Hepatocyte (in vitro differentiated cells): ENCODE results near the gene ARHGAP45. TPM values are rescaled to one million over a fixed set of nuclear protein-coding genes. Genes with fewer than 3 reads are reported as not detected.

Source experiments
- DNase-seq: peaks from one replicate; pipeline ENCODE4 v3.0.0-alpha.2; 2016; ENCODE audit warnings: low spot score
- H2AFZ ChIP-seq: fragments of 200-600 bp; sonication (generic); 2 replicates; pipeline ENCODE4 v1.6.0; 2016; ENCODE audit warnings: antibody characterized with exemption, mild to moderate bottlenecking
- H3K27ac ChIP-seq: fragments of 200-600 bp; sonication (generic); 2 replicates; pipeline ENCODE4 v1.5.1; 2016; ENCODE audit warnings: mild to moderate bottlenecking
- H3K27me3 ChIP-seq: fragments of 200-600 bp; sonication (generic); 2 replicates; pipeline ENCODE4 v1.6.1; 2016
- H3K36me3 ChIP-seq: fragments of 200-600 bp; sonication (generic); replicated peaks from 2 replicates; pipeline ENCODE4 v1.5.1; 2016; ENCODE audit warnings: low read depth; ENCODE audit not compliant: insufficient read depth
- H3K4me1 ChIP-seq: fragments of 200-600 bp; sonication (generic); 2 replicates; pipeline ENCODE4 v1.5.1; 2016; ENCODE audit warnings: mild to moderate bottlenecking, moderate library complexity; ENCODE audit not compliant: insufficient read depth
- H3K4me2 ChIP-seq: fragments of 200-600 bp; sonication (generic); 2 replicates; pipeline ENCODE4 v1.6.0; 2016
- H3K4me3 ChIP-seq: fragments of 200-600 bp; sonication (generic); 2 replicates; pipeline ENCODE4 v1.5.1; 2016; ENCODE audit warnings: mild to moderate bottlenecking
- H3K79me2 ChIP-seq: fragments of 200-600 bp; sonication (generic); 2 replicates; pipeline ENCODE4 v1.6.0; 2017; ENCODE audit warnings: mild to moderate bottlenecking
- H3K9me2 ChIP-seq: fragments of 200-600 bp; sonication (generic); replicated peaks from 2 replicates; pipeline ENCODE4 v1.6.0; 2017; ENCODE audit warnings: mild to moderate bottlenecking; ENCODE audit not compliant: insufficient read depth
- H3K9me3 ChIP-seq: fragments of 200-600 bp; sonication (generic); 2 replicates; pipeline ENCODE4 v1.5.1; 2016; ENCODE audit warnings: low read depth, mild to moderate bottlenecking
- H4K20me1 ChIP-seq: fragments of 200-600 bp; sonication (generic); 2 replicates; pipeline ENCODE4 v1.6.0; 2016; ENCODE audit warnings: mild to moderate bottlenecking; ENCODE audit not compliant: insufficient read depth, poor library complexity, severe bottlenecking
- EZH2 ChIP-seq: fragments of 200-600 bp; sonication (generic); IDR thresholded peaks from 2 replicates; pipeline ENCODE4 v1.6.1; 2016; ENCODE audit warnings: antibody characterized with exemption, mild to moderate bottlenecking, borderline replicate concordance
- EZH2phosphoT487 ChIP-seq: fragments of 200-600 bp; sonication (generic); IDR thresholded peaks from one replicate; pipeline ENCODE4 v1.6.1; 2018; ENCODE audit warnings: antibody characterized with exemption, mild to moderate bottlenecking, low read depth, moderate library complexity; ENCODE audit not compliant: unreplicated experiment, severe bottlenecking
- WGBS: methylation state at CpG from one replicate; pipeline ENCODE4 v1.1.6; 2016; ENCODE audit warnings: low lambda C conversion rate; ENCODE audit errors: missing lambda C conversion rate; 5-methylcytosine and 5-hydroxymethylcytosine counted together
- polyA plus RNA-seq: library from polyadenylated mRNA; unstranded; fragments of >200 nt; fragmentation: Nextera tagmentation; extraction: Ambion mirVana; gene quantifications from 2 replicates; pipeline ENCODE4 v1.2.1, GENCODE V29; 2016
- total RNA-seq: library from RNA; depleted of rRNA; stranded (reverse); fragments of >200 nt; gene quantifications from 2 replicates; pipeline ENCODE4 v1.2.3, GENCODE V29; 2014
- TF ChIP-seq, protein P1 (sequence below): fragments of 200-600 bp; sonication (generic); IDR thresholded peaks from 2 replicates; pipeline ENCODE4 v1.5.1; 2016; ENCODE audit warnings: antibody characterized with exemption, mild to moderate bottlenecking; ENCODE audit not compliant: poor library complexity

ARHGAP45 gene
- total and polyA plus RNA-seq, 2 experiments from 2014 or later: 12.9 to 18.3 TPM

DNA sequence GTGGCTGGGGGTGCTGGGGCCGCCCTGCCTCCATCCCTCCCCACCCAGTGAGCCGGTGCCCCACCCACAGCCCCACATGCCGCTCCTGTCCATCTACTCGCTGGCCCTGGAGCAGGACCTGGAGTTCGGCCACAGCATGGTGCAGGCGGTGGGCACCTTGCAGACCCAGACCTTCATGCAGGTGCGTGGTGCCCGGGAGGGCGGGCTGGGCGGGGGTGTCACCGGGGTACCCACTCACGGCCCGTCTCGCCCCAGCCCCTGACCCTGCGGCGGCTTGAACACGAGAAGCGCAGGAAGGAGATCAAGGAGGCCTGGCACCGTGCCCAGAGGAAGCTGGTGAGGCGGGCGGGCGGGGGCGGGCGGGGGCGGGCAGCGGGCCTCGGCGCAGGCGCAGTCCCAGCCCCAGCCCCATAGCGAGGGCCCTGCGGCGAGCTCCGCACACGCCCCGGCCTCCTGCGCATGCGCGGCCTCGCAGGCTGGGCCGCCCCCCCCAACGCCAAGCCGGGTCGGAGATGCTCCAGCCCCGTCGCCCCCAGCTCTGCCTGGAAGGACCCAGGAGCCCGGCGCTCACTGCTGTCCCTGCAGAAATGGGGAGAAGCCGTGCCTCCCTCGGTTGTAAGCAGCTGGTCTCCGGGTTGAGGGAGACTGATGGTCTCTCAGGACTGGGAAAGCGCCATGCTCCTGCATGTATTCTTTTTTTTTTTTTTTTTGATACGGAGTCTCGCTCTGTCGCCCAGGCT lies 7.7 kb downstream of the ARHGAP45 start:
- H3K9me3 ChIP-seq: no peaks in the 10 kb centered on the region
- H2AFZ ChIP-seq: no peak overlapping the region
- H3K36me3 ChIP-seq: no peaks in the 10 kb centered on the region
- H3K4me2 ChIP-seq: no peak overlapping the region
- no peaks in the 10 kb centered on the region for H3K4me1 ChIP-seq
- H3K4me3 ChIP-seq: no peak overlapping the region
- H3K27ac ChIP-seq: no peak overlapping the region
- H3K27me3 ChIP-seq: peaks cover 24% of the 10 kb centered on the region
- H3K9me2 ChIP-seq: no peaks in the 10 kb centered on the region
- TF ChIP-seq, protein P1, sequence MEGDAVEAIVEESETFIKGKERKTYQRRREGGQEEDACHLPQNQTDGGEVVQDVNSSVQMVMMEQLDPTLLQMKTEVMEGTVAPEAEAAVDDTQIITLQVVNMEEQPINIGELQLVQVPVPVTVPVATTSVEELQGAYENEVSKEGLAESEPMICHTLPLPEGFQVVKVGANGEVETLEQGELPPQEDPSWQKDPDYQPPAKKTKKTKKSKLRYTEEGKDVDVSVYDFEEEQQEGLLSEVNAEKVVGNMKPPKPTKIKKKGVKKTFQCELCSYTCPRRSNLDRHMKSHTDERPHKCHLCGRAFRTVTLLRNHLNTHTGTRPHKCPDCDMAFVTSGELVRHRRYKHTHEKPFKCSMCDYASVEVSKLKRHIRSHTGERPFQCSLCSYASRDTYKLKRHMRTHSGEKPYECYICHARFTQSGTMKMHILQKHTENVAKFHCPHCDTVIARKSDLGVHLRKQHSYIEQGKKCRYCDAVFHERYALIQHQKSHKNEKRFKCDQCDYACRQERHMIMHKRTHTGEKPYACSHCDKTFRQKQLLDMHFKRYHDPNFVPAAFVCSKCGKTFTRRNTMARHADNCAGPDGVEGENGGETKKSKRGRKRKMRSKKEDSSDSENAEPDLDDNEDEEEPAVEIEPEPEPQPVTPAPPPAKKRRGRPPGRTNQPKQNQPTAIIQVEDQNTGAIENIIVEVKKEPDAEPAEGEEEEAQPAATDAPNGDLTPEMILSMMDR: no peak
- TF ChIP-seq EZH2 (no peak), EZH2phosphoT487 (no peak)
- H4K20me1 ChIP-seq: no peaks in the 10 kb centered on the region
- H3K79me2 ChIP-seq: no peaks in the 10 kb centered on the region
- 93% methylated on average over 12 of the region's 54 CpGs for WGBS
- DNase-seq: no peak

DNA sequence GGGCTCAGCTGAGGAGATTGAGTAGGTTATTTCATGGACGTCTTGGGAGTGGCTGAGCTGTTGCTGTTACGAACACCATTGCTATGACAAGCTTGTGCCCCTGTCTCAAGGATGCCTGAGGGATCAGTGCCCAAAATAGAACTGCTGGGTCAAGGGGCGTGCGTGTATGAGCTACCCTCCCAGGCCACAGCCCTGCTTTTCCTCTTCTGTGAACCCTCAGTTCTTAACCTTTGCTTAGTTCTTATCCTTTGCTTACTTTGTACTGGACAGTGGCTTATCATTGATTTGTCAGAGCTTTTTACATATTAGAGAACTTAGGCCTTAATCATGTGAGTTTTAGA lies 9.0 kb downstream of the ARHGAP45 start:
- H3K4me1 ChIP-seq: no peaks in the 10 kb centered on the region
- no peak overlapping the region for H3K4me2 ChIP-seq

DNA sequence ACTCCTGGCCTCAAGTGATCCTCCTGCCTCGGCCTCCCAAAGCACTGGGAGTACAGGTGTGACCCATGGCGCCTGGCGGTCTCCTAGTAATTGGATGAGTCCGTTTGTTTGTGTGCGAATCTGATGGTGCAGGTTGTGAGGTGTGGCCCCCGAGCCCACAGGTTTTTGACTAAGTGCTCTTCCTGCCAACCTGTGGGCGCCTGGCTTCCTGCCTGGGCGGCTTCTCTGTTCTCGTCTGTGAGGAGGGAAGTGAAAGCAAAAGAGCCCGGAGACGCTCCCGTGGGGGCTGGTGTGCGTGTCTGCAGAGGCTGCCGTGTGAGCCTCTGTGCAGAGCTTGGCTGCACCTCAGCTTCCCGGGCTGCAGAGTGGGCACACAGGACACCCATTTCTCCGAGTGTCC lies 10.0 kb downstream of the ARHGAP45 start:
- no peak overlapping the region for H3K4me2 ChIP-seq

More for the DNA sequence above, 9.0 kb downstream of the ARHGAP45 start:
- DNase-seq: no peak
- H2AFZ ChIP-seq: no peak overlapping the region
- no peaks in the 10 kb centered on the region for H3K9me2 ChIP-seq
- no peak for TF ChIP-seq EZH2phosphoT487
- no peaks in the 10 kb centered on the region for H4K20me1 ChIP-seq
- no peak overlapping the region for H3K27ac ChIP-seq
- no peaks in the 10 kb centered on the region for H3K9me3 ChIP-seq
- 95% methylated on average over 4 of the region's 4 CpGs for WGBS
- no peaks in the 10 kb centered on the region for H3K79me2 ChIP-seq
- H3K4me3 ChIP-seq: no peak overlapping the region
- H3K27me3 ChIP-seq: peaks cover 11% of the 10 kb centered on the region
- no peaks in the 10 kb centered on the region for H3K36me3 ChIP-seq

DNA sequence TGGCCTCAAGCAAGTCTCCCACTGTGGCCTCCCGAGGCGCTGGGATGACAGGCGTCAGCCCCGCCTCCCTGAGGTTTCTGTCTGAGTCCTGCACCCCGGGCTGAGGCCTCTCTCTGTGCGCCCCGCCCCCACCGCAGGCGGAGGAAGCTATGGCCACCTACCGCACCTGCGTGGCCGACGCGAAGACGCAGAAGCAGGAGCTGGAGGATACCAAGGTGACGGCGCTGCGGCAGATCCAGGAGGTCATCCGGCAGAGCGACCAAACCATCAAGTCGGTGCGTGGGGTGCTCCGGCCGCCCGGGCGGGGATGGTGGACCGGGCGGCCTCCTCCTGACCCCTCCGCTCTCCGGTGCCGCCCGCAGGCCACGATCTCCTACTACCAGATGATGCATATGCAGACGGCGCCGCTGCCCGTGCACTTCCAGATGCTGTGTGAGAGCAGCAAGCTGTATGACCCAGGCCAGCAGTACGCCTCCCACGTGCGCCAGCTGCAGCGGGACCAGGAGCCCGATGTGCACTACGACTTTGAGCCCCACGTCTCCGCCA lies 12.7 kb downstream of the ARHGAP45 start:
- peaks cover 4% of the 10 kb centered on the region for H3K4me1 ChIP-seq
- no peaks in the 10 kb centered on the region for H3K9me3 ChIP-seq
- H4K20me1 ChIP-seq: no peaks in the 10 kb centered on the region
- H3K9me2 ChIP-seq: no peaks in the 10 kb centered on the region
- H2AFZ ChIP-seq: no peak overlapping the region
- TF ChIP-seq EZH2phosphoT487 (no peak), EZH2 (no peak)
- TF ChIP-seq, protein P1: no peak
- H3K36me3 ChIP-seq: no peaks in the 10 kb centered on the region
- H3K79me2 ChIP-seq: no peaks in the 10 kb centered on the region
- no peak for DNase-seq
- no peak overlapping the region for H3K27ac ChIP-seq
- WGBS: 96% methylated on average over 34 of the region's 45 CpGs
- H3K27me3 ChIP-seq: no peaks in the 10 kb centered on the region
- no peak overlapping the region for H3K4me3 ChIP-seq
- H3K4me2 ChIP-seq: no peak overlapping the region

More for the DNA sequence above, 10.0 kb downstream of the ARHGAP45 start:
- no peaks in the 10 kb centered on the region for H3K9me3 ChIP-seq
- 96% methylated on average over 16 of the region's 16 CpGs for WGBS
- no peaks in the 10 kb centered on the region for H3K79me2 ChIP-seq
- TF ChIP-seq EZH2 (no peak), EZH2phosphoT487 (no peak)
- TF ChIP-seq, protein P1: no peak
- H3K27ac ChIP-seq: no peak overlapping the region
- no peaks in the 10 kb centered on the region for H4K20me1 ChIP-seq
- H3K27me3 ChIP-seq: peaks cover 4% of the 10 kb centered on the region
- no peak overlapping the region for H3K4me3 ChIP-seq
- no peaks in the 10 kb centered on the region for H3K9me2 ChIP-seq
- H3K36me3 ChIP-seq: no peaks in the 10 kb centered on the region
- no peak overlapping the region for H2AFZ ChIP-seq
- H3K4me1 ChIP-seq: peaks cover 4% of the 10 kb centered on the region
- DNase-seq: no peak
